Activated CD4-positive, alpha-beta T cell treated with anti-CD3 and anti-CD28 coated beads, Interleukin-2, Interleukin-6, amounts not matched to agents 100 ng/mL and 50 ng/mL, durations not matched to agents 16 hours and 8 hours (primary cell): ENCODE results near the gene ADAMTSL1.

Source experiments
- DNase-seq: peaks from one replicate; pipeline ENCODE4 v3.0.0-alpha.2; 2020

ADAMTSL1 gene

DNA sequence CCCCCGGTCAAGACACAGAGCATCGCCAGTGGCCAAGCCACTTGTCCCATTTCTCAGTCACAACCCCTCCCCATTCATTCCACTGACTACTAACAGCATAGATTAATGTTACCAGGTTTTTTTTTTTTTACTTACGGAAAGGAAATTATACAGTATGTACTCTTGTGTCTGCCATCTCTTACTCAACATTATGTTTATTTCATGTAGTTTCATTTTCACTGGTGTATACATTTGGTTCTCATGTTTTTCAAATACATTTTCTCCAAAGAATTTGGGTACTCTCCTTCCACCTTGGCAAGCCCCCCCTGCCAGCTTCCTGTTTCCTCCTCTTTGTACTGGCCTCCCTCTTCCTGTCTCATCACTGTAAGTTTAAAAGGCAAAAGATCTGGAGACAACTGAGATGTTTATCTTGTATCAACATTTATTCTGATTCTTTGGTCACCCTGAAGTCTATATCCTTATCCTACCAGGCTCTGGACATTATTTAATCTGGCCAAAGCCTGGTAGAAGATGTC lies 351.8 kb downstream of the ADAMTSL1 start:
- no peak for DNase-seq

DNA sequence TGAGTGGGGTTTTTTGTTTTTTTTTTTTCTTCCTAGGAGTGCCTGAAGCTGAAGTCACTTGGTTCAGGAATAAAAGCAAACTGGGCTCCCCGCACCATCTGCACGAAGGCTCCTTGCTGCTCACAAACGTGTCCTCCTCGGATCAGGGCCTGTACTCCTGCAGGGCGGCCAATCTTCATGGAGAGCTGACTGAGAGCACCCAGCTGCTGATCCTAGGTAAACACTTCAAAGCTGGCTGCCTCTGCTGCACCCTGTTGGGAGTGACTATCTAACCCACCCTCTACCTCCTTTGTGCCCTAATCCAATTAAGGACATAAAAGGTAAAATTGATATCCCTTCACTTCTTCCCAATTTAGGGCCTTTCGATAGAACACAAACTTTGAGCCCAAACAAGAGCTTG lies 352.3 kb downstream of the ADAMTSL1 start:
- no peak for DNase-seq

DNA sequence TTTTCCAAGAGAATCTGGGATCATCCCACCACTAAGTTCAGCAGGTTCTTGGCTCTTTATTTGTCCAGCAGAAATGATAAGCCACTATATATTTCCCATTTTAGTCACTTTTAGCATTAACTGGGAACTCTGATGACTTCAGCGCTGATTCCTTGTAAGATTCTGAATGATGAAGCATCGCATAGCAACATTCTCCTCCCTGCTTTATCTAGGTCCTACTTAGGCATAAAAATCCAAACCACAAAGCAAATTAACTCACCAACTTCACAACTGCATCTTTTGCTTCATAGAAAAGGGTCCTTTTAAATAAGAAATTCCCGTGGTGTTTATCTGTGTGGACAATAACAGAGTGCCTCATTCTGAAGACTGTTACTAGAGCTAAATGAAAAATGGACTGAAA lies 355.1 kb downstream of the ADAMTSL1 start:
- DNase-seq, result no peak

DNA sequence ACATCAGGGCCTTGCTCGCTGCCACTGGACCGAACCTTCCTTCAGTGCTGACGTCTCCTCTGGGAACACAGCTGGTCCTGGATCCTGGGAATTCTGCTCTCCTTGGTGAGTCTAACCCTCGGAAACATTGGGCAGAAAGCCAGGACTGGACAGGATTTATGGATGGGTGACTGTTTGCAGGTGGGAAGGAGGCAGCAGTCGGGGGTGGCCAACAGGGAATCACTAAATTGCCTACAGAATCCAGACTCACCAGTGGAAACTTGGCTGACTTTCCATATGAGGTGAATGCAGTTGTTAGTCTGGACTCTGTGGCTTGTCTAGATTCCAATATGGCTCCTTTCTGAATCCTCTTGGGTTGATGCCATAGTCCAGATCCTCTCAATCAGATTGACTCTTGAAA lies 355.9 kb downstream of the ADAMTSL1 start:
- no peak for DNase-seq

DNA sequence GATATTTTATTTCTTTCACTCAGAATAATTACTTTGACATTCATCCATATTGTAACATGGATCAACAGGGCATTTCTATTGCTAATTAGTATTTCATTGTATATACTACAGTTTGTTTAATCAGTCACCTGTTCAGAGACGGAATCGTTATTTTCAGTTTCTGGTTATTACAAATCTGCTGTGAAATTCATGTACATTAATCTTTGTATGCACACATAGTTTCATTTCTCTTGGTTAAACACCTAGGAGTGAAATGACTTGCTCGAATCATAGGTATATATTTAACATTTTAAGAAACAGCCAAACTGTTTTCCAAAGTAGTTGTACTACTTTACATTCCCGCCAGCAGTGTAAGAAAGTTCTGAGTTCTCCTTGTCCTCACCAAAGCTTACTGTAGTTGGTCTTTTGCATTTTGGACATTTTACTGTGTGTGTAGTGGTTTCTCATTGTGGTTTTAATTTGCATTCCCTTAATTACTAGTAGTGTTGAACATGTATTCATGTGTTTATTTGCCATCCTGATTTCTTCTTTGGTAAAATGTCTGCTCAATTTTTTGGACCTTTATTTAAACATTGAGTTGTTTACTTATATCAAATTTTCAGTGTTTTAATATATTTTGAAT lies 360.9 kb downstream of the ADAMTSL1 start:
- DNase-seq, result peak; percentile 27

DNA sequence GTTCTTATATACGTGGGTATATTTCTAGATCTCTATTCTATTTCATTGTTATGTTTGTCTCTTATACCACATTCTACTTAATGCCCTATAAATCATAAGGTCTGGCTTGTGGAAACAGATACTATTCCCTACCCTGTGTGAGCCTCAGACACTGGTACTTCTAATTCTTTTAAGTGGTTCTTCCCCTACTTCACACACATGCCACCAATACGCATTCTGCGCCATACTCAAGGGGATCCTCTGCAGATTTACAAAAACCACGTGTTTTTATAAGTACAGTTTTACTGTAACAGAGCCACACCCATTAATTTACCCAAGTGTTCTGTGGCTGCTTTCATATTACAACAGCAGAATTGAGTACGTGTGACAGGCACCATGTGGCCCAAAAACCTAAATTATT lies 363.4 kb downstream of the ADAMTSL1 start:
- DNase-seq, result no peak

DNA sequence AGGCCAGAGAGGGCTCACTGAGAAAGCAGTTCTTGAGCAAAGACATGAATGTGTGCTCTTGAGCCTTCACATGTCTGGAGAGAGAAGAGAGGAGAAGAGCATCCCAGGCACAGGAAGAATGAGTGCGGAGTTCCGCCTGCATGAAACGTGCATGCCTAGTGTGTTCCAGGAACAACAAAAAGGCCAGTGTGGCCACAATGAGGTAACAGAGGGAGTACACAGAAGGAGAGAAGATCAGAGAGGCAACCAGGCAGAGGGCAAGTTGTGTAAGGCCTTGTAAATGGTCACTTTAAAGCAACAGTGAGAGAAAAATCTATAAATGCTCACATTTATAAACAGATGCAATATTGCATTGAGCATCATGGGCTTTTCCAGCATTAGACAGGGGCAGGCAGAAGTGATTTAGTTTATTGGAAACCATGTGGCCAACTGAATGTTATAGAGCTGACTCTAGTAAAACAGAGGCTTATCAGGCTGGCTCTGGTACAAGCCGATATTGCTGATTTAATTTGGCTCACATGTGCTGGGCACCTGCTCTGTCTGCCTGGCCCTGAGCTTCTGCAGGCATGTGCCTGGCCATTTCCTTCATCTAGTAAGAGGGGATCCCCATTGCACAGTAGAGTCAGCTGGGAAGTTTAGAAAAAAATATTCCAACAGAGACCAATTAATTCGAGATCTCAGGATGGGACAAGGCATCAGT lies 373.8 kb downstream of the ADAMTSL1 start:
- no peak for DNase-seq

DNA sequence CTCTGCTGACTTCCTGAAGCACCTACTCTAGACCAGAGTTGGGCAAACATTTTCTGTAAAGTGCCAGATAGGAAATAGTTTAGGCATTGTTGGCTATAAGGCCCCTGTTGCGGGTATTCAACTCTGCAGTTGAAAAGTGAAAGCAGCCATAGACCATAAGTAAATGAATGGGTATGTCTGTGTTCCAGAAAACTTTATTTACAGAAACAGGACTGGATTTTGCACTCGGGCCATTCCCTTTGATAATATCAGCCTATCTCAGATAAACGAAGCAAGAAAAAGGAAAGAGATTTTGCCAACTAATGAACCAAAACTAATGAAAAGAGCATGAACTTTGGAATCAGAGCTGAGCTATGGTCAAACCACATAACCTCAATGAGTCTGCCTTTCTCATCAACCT lies 374.7 kb downstream of the ADAMTSL1 start:
- no peak for DNase-seq

DNA sequence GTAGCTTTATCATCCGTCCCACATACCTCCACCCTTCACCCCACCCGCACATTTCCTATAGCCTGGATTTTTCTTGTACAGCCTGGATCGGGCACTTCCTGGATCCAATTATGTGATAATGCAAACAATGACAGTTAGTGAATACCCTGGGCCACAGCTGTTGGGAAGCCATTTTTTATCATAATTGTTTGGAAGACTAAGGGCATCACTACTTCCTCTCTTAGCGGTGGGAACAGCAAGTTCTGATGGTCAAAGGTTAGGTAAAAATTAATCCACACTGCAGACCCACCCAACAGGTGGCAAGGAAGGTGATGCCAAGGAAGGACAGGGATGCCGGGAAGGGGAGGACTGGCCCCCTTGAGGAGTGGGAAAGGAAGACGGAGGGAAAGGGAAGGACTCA lies 375.3 kb downstream of the ADAMTSL1 start:
- DNase-seq, result no peak

DNA sequence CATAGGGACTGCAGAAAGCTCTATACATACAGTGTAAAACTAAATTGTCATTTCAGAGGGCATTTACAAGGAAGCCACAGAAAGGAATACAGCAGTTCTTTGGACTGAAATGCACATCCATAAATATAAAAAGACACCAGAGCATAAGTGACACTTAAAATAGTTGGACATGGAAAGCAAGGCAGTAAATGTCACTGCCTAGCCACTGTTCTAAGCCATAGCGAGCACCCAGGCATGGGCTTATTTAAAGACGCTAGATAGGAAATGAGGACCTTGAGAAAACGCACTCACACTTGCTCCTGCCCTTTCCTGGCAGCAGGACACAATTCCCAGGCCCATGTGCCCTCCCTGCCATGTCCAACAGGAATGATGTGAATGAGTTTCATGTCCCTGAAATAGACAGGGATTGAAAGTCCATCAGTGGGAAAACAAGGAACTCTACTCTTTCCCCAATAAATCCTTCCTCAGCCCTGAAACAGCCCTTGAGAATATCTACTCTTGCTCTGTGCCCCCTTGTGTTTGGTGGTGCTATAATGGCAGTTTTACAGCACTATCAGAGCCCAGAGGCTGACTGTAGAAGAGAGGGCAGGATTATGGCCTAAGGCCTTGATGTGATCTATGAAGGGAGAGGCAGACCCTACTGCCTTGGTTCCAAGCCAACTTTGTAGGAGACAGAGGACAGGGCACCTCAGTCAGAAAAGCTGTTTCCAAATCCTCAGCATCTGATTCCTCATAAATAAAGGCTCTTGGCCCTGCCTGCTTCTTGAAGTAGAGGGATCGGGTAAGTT lies 376.1 kb downstream of the ADAMTSL1 start:
- DNase-seq, result no peak

DNA sequence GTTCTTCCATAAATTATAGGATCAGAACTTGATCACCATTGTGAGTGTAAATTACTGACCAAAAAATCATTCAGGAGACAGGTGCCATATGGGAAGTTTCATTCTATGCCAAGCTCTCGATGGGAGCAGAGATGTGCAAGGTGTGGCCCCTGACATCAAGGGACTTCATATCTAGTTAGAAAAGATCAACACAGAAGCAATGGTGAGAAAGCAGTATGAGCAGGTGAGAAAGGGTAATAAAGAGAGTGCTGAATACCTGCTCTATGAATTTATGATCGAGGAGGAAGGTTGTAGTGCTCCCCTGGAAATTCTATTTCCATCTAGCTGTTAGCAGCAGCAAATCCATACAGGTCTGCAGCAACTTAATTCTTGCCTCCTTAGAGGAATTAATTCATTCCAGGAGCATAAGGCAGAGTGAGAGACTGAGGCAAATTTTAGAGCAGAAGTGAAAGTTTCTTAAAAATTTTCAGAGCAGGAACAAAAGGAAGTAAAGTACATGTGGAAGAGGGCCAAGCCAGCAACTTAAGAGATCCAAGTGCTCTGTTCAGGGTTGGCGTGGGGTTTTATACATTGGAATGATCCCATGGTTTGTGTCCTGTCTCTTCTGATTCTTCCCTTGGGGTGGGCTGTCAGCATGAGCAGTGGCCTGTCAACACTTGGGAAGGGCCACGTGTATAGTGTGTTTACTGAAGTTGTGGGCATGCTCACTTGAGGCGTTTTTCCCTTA lies 377.3 kb downstream of the ADAMTSL1 start:
- DNase-seq, result no peak

DNA sequence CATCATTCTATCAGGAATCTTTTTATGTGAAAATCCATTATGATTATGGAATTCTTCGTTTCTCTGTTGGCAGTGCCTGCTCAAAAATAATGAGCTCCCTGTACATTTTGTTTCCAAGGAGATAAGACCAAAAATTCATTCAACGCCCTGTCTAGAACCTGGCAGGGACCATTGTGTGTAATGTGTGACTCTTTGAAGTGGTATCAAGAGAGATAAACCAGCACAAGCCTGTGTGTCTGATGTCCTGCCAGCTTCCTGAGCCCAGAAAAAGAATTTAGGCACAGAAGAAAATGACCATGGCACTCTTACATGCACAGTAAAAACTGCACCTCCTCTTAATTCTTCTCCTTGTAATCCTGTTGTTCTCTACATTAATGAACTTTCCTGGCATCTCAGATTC lies 381.7 kb downstream of the ADAMTSL1 start:
- DNase-seq, result no peak

DNA sequence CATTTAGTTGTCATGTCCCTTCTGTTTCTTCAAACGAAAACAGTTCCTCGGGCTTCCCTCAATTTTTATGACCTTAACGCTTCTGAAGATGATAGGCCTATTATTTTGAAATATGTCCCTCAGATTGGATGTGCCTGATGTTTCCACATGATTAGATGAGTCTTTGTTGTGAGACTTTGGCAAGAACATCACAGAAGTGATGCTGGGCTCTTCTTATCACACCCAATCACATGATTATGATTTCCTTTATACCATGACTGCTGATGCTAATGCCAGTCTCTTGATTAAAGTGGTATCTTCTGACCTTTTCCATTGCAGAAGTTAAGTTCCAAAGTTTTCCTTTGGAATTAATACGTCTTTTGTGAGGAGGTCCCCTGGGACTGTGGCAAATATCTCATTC lies 383.4 kb downstream of the ADAMTSL1 start:
- no peak for DNase-seq

DNA sequence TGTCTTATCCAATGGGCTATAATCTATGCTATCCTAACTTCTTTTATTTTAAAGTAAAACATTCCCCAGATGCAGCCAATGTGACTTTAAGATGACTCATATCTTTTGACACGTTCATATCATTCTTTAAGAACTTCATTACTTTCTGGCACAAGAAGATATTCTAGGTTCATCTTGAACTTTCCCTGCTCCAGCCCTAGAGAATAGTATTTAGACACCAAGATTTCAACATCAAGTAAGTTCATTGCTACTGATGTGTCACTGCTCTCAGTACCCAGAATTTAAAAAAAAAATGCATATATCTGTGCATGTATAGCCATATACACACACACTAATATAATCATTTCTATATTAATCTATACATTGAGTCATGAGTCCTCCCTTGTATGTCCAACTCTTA lies 383.8 kb downstream of the ADAMTSL1 start:
- DNase-seq, result no peak

DNA sequence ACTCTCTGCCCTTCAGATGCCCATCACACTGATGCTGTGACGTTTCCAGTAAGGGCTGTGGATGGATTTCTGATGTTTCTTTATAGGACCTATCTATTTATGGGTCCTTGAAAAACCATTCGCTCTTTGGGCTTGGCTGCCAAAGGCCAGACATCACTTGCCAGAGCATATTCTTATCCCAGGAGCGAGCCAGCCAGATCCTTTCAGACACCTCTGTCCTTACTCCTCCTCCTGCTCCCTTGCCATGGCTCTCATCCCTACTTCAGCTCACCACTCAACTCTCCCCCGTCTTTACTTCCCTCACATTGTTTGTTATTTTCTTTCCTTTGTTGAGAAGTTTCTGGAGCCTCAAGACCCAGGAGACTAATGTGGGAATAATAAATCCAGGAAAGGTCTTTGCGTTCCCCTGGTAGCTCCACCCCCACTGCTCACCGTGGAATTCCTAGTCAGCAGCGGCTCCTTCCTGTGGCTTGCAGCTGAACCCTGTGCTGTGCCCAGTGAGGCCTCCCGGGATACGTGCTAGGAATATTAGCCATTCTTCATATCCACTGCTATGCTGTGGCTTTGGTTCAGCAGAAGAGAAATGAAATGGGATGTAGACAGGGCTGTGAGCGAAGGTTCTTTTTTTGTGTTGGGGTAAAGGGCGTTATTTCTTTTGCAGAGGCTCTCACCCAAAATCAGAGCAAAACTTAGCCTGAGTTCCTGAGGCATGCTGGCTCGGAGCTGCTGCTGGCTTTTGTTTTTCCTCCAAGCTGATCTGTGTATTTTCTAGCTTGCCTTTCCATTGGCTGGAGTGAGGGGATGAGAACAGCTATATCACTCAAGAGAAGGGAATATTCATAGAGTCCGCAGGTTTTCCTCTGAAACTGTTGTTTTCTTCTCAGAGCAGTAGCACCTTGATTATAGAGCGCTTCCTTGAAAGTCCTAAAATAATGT lies 387.9 kb downstream of the ADAMTSL1 start:
- DNase-seq, result no peak

DNA sequence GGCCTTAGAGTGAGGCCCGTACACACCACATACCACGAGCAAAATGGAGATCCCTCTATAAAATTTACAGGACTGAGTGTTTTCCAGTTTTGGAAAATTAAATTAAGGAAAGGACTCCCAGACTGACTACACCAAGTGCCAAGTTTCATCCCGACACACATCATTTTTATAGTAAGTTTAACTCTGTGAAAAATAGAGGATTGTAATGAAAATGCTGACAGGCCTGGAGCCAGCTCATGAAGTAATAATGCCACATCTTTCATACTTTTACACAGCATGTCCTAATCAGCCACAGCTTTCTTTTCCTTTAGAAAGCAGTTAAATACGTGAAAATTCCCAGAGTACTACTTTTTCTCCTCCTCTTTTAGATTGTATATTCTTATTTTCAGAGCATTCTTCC lies 389.8 kb downstream of the ADAMTSL1 start:
- DNase-seq, result no peak

DNA sequence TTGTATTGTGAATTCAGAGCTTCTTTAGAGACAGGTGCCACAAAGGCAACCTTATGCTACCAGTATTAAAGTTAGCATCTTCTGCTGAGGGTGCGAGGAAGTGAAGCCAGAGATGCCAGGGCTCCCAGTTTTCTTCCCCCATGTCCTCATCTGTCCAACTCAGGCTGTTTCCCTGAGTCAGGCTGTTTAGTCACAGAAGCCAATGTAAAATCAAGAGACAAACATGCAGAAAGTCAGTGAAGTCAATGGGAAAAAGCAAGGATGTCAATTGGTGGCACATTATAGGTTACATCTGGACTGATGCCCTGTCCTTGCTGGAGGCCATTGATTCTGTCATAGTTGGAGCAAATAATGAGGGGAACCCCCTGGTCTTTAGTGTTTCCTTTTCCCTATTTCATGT lies 390.6 kb downstream of the ADAMTSL1 start:
- DNase-seq, result no peak

DNA sequence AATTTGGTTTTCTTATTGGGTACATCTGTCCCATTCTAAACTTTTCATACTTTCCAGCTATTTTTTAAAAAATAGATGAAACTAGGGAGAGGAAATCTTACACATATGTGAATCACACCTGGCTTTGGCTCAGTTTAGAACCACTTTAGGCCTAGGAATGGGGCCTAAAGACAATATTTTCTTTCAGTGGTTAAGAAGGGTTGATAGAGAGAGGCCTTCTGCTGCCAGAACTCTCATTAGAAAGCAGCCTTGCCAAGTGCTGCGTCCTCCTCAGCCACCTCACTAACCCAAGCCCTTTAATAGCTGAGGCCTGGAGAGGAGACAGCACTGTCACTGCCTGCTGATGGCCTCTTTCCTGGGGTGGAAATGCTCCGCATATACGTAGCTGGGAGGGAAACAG lies 391.6 kb downstream of the ADAMTSL1 start:
- no peak for DNase-seq

DNA sequence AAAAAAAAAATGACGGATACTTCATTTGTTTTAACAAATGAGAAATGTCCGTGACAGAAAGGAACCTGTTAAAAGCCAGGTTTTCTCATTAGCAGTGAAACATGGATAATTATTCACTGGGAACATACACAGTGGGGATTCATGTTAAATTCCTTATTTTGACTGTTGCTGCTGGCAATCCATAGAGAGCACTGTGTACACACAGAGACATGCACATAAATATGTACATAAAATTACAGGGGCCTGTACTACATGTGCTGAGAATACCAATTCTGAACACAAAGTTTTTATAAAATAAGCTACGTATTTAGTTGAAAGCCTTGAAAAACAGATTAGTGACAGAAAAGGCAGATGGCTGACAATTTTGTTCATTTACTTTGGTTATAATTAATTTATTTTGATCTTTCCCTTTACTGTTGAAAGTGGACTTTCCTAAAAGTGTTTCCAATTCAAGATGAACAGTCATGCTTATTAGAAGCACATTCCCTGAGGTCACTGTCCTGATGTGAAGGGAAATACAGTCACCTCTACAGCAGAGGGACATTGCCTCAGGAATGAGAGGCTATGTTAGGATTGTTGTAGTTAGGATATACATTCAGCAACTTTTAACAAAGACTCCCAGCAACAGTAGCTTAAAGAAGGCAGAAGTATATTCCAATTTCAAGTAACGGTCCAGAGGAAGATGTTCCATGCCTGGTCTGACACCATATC lies 392.3 kb downstream of the ADAMTSL1 start:
- DNase-seq, result no peak

DNA sequence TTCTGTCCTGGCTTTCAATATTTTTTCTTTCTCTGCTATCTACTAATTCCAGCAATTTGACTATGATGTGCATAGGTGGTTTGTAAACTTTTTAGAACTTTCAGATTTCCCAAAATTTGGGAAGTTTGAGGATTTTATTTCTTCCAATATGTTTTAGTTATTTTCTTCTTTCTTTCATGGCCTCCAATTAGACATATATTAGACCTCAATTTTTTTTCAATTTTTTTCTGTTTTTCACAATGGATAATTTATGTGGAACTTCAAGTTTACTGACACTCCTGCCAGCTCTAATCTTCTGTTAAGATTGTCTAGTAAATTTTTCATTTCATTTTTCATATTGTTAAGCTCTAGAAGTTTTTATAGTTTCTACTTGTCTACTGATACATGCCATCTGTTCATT lies 395.8 kb downstream of the ADAMTSL1 start:
- DNase-seq, result no peak

DNA sequence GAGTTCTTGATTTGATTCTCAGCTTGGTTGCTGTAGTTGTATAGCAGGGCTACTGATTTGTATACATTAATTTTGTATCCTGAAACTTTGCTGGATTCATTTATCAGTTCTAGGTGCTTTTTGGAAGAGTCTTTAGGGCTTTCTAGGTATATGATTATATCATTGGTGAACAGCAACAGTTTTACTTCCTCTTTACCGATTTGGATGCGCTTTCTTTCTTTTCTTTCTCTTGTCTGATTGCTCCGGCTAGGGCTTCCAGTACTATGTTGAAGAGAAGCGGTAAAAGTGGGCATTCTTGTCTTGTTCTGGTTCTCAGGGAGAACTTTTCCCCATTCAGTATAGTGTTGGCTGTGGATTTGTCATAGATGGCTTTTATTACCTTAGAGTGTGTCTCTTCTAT lies 400.1 kb downstream of the ADAMTSL1 start:
- no peak for DNase-seq
